ENCODE measurements around the gene EFL1. TPM values are rescaled to one million over a fixed set of nuclear protein-coding genes. Genes with fewer than 3 reads are reported as not detected.

Gene EFL1
- total RNA-seq, 1 experiment from 2014 or later, result 29.1 TPM

- H3K4me1 Mint-ChIP-seq (ENCODE audit: low read depth, unreplicated experiment), result peaks cover 16% of the 10 kb centered on the region
- H3K4me3 Mint-ChIP-seq (ENCODE audit: low read depth, unreplicated experiment), result no peak overlapping the region
- no peaks in the 10 kb centered on the region for H3K27me3 Mint-ChIP-seq (ENCODE audit: unreplicated experiment)
- TF ChIP-seq CTCF (IDR thresholded peaks at IDR 0.05; ENCODE audit: unreplicated experiment), result no peak
- H3K27ac Mint-ChIP-seq (ENCODE audit: unreplicated experiment), result no peak overlapping the region
- no peaks in the 10 kb centered on the region for H3K36me3 Mint-ChIP-seq (ENCODE audit: insufficient read depth, unreplicated experiment)
- BruUV-seq (replicated peaks), result no TSS peak
- CTCF ChIA-PET, result interaction anchor here (0.6 kb wide), 1 partner anchor 39 kb away, joined by 3 read pairs; no protein-coding TSS in a partner anchor
- DNase-seq, result no peak
- no peaks in the 10 kb centered on the region for H3K9me3 Mint-ChIP-seq (ENCODE audit: low read depth, unreplicated experiment)
- intact Hi-C loops (cut with micrococcal nuclease; ENCODE audit: unreplicated experiment), result loop anchor here (10.0 kb wide), 1 partner anchor 261 kb away; no protein-coding TSS in a partner anchor
These were observed 76.4 kb downstream of the EFL1 start for GRCh38 chr15:82186161-82186560.

- peaks cover 16% of the 10 kb centered on the region for H3K4me1 Mint-ChIP-seq (ENCODE audit: low read depth, unreplicated experiment)
- H3K27ac Mint-ChIP-seq (ENCODE audit: unreplicated experiment), result no peak overlapping the region
- CTCF ChIA-PET, result no interaction called here
These were observed 77.8 kb downstream of the EFL1 start for GRCh38 chr15:82184776-82185175.

GRCh38 chr15:82184355-82184754 lies 78.2 kb downstream of the EFL1 start:
- peaks cover 16% of the 10 kb centered on the region for H3K4me1 Mint-ChIP-seq (ENCODE audit: low read depth, unreplicated experiment)
- no peak overlapping the region for H3K27ac Mint-ChIP-seq (ENCODE audit: unreplicated experiment)
- no peaks in the 10 kb centered on the region for H3K27me3 Mint-ChIP-seq (ENCODE audit: unreplicated experiment)
- no peak overlapping the region for H3K4me3 Mint-ChIP-seq (ENCODE audit: low read depth, unreplicated experiment)
- no peak for TF ChIP-seq CTCF (IDR thresholded peaks at IDR 0.05; ENCODE audit: unreplicated experiment)
- BruUV-seq (replicated peaks), result no TSS peak
- intact Hi-C loops (cut with micrococcal nuclease; ENCODE audit: unreplicated experiment), result loop anchor here (10.0 kb wide), 1 partner anchor 260 kb away; no protein-coding TSS in a partner anchor
- CTCF ChIA-PET, result interaction anchor here (0.6 kb wide), 1 partner anchor 918 kb away, joined by 3 read pairs; no protein-coding TSS in a partner anchor
- no peak for DNase-seq
- H3K36me3 Mint-ChIP-seq (ENCODE audit: insufficient read depth, unreplicated experiment), result no peaks in the 10 kb centered on the region
- no peaks in the 10 kb centered on the region for H3K9me3 Mint-ChIP-seq (ENCODE audit: low read depth, unreplicated experiment)

More at GRCh38 chr15:82184776-82185175, 77.8 kb downstream of the EFL1 start:
- intact Hi-C loops (cut with micrococcal nuclease; ENCODE audit: unreplicated experiment), result loop anchor here (10.0 kb wide), 1 partner anchor 260 kb away; no protein-coding TSS in a partner anchor
- Mint-ChIP-seq H3K9me3 (ENCODE audit: low read depth, unreplicated experiment) (no peaks in the 10 kb centered on the region), H3K36me3 (ENCODE audit: insufficient read depth, unreplicated experiment) (no peaks in the 10 kb centered on the region), H3K27me3 (ENCODE audit: unreplicated experiment) (no peaks in the 10 kb centered on the region), H3K4me3 (ENCODE audit: low read depth, unreplicated experiment) (no peak overlapping the region)
- DNase-seq, result no peak
- no TSS peak for BruUV-seq (replicated peaks)
- no peak for TF ChIP-seq CTCF (IDR thresholded peaks at IDR 0.05; ENCODE audit: unreplicated experiment)

- no peaks in the 10 kb centered on the region for H3K27me3 Mint-ChIP-seq (ENCODE audit: unreplicated experiment)
- intact Hi-C loops (cut with micrococcal nuclease; ENCODE audit: unreplicated experiment), result loop anchor here (10.0 kb wide), 1 partner anchor 259 kb away; no protein-coding TSS in a partner anchor
- BruUV-seq (replicated peaks), result no TSS peak
- H3K4me3 Mint-ChIP-seq (ENCODE audit: low read depth, unreplicated experiment), result no peak overlapping the region
- H3K36me3 Mint-ChIP-seq (ENCODE audit: insufficient read depth, unreplicated experiment), result no peaks in the 10 kb centered on the region
- no peak for TF ChIP-seq CTCF (IDR thresholded peaks at IDR 0.05; ENCODE audit: unreplicated experiment)
- DNase-seq, result no peak
- no peak overlapping the region for H3K27ac Mint-ChIP-seq (ENCODE audit: unreplicated experiment)
- peaks cover 16% of the 10 kb centered on the region for H3K4me1 Mint-ChIP-seq (ENCODE audit: low read depth, unreplicated experiment)
- CTCF ChIA-PET, result interaction anchor here (0.6 kb wide), 2 partner anchors 9 to 917 kb away, joined by 3 read pairs; no protein-coding TSS in a partner anchor
- no peaks in the 10 kb centered on the region for H3K9me3 Mint-ChIP-seq (ENCODE audit: low read depth, unreplicated experiment)
These were observed 79.2 kb downstream of the EFL1 start for GRCh38 chr15:82183121-82184031.
